HG03039 (cell line): Measurements from ENCODE around the gene SOBP.

Experiments used
- ATAC-seq: cut with Tn5 transposase; IDR thresholded peaks from one replicate; pipeline ENCODE4 v1.9.1; 2021; ENCODE audit warnings: mild to moderate bottlenecking, moderate library complexity; ENCODE audit not compliant: unreplicated experiment

The SOBP gene

DNA sequence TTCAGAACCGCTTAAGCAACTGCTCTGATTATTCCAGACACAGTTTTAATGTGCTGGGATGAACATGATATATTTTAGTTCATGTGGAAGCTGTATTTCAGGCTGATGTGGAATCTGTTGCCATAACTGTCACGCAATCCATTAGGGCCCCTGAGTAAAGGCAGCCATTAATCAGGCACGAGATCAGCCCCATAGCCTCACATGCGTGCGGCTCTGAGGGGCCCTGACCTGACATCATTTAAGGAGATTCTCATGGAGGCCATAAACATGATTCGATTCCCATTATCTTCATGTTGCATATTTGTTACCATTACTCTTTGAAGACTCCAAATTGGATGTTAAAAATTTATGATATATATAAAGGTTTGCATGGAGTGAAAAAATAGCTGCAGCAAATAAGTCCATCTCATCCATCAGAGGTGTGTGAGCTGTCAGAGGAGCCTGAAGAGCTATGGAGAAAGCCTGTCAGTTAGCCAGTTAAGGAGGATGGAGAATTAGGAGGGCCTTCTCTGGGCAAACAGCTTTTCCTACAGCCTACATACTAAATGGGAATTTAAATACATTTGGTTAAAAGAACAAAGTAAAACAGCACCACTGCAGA is 89.6 kb downstream of the SOBP start:
- ATAC-seq = no peak

- ATAC-seq = no peak
These were observed 92.2 kb downstream of the SOBP start for GRCh38 chr6:107582086-107582485.

GRCh38 chr6:107584726-107585125 is 94.8 kb downstream of the SOBP start:
- no peak for ATAC-seq

GRCh38 chr6:107585815-107586435 is 96.0 kb downstream of the SOBP start:
- no peak for ATAC-seq

DNA sequence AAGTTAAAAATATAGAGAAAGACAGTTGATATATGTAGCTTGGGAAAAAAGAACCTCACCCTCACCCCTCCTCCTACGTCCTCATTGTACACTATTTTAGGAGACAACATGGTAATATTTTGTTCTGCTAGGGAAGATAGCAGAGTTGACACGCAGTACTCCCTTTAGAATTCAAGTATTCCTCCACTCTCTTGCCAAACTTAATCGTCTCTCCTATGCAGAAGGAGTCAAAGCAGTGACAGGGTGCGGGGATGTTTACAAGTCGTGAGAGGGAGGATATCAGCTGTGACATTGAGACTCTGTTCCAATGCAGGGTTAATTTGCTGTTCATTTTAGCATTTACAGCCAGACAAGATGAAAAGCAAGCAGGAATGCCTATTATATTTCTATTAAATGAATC is 97.5 kb downstream of the SOBP start:
- no peak for ATAC-seq

DNA sequence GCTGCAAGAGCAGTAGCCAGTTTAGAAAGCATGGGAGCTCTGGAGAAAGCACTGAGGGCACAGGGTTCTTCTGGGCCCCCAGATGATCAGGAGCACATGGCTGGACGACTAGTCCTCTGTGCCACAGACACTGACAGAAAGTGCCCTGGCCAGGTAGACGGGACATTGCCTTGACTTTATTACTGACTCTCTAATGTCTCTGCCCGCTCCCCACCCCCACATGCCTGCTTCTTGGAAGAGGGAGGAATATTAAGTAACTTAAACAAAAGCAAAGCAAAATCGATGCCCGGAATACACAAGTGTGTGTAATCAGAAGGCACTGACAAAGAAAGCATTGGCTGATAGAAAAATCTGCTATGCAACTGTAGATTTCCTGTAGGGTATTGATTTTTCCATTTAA is 99.3 kb downstream of the SOBP start:
- no peak for ATAC-seq

- no peak for ATAC-seq
These were observed 100.0 kb downstream of the SOBP start for GRCh38 chr6:107589934-107590333.

DNA sequence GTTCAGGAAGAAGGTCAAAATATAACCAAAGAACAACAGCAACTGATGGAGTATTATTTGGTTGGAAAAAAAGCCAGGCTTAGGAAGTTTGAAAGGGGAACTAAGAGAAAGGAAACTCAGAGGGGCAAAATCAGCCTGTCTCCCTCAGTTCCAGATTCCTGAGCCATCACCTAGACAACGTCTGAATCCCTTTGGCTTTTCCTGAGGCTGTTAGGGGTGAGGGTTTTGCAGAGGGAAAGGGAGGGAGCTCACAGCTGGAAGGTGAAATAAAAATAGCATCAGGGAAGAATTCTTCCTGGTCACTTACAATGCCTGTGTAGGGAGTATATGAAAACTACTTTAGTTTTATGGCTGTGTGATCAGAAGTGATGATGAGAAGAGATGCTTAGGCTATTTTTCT is 100.5 kb downstream of the SOBP start:
- ATAC-seq = no peak

GRCh38 chr6:107591346-107591745 is 101.4 kb downstream of the SOBP start:
- no peak for ATAC-seq

DNA sequence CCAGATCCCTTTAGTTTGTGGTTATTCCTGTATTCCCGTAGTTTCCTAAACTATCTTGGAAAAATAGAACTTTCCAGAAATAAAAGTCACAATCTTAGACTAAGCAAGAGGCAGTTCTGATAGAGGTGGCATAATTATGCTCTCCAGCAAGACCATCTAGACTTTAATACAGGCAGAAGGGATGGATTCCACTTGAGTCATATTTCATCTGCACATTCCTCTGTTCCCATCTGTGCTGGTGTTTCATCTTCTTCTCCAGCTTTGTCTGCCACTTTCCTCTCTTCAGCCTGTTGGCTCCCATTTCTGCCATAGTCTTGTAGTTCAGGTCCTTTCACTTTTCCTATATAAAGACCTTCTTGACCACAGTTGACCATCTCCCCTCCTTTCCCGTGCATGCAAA is 102.9 kb downstream of the SOBP start:
- no peak for ATAC-seq

DNA sequence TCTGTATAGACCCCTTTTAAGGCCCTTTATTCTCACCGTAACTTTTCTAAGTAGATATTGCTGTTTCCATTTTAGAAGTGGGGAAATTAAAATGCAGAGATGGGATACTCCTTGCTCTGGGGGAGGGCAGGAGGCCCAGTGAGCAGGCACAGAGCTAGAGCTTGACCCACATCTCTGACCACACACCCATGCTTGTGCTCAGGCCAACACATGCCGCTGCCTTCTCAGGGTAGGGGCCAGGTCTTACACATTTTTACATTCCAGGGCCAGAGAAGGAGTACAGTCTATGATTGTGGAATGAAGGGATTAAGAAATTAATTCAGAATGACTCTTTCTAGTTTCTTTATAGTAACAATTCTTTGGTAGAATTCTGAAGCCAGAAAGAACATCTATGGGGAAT is 104.8 kb downstream of the SOBP start:
- no peak for ATAC-seq

GRCh38 chr6:107598091-107598490 is 108.2 kb downstream of the SOBP start:
- no peak for ATAC-seq

DNA sequence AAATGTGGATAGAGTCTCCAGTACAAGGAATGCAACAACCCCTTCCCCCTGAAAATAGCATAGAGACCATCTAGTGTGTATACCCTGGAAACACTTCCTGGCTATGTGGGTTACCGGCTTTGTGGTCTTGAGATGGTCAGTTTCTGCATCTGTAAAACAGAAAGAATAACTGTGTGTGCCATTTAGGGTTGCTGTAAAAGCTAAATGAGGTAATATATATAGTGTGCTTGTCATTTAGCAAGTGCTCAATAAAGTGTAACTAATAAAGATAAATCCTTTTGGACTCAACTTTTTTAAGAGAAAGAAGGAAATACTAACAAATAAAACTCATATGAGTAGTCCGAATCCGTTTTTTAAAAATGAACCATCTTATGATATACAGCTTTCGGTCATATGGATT is 109.1 kb downstream of the SOBP start:
- ATAC-seq = no peak

GRCh38 chr6:107600121-107600520 is 110.2 kb downstream of the SOBP start:
- ATAC-seq = no peak

DNA sequence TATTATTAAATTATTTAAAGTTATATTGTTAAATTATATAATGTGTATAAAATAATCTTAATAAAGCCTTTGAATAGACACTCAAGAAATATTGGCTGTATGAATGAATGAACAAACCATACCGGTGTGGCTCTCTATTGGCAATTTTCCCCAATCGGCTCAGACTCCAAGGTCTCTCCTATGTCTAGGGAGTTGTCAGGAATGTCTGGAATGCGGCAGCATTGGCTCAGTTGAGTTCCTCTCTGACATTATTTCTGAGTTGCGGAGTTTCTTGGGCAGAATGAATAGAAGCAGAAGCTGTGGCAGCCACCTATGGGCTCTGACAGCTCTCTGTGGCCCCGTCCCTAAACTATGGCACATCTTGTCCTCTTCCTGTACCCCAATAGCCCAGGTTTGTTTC is 111.0 kb downstream of the SOBP start:
- ATAC-seq = no peak

DNA sequence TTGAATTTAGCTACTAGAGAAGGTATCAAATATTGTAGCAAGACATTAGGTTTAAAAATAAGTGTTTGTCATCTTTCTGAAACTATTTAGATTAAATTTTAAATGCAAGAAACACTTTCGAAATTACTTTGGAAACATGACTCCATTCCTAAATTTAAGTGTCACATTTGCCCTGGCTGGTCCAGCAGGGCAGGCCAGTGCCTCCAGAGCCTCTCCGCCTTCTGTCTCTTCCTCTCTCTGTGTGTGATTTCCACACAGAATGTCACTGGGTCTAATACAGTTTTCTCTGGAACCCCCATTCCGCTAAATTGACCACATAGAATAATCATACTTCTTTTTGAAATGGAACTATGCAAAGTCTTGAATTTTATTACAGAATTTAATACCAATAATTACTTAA is 111.5 kb downstream of the SOBP start:
- ATAC-seq = no peak

DNA sequence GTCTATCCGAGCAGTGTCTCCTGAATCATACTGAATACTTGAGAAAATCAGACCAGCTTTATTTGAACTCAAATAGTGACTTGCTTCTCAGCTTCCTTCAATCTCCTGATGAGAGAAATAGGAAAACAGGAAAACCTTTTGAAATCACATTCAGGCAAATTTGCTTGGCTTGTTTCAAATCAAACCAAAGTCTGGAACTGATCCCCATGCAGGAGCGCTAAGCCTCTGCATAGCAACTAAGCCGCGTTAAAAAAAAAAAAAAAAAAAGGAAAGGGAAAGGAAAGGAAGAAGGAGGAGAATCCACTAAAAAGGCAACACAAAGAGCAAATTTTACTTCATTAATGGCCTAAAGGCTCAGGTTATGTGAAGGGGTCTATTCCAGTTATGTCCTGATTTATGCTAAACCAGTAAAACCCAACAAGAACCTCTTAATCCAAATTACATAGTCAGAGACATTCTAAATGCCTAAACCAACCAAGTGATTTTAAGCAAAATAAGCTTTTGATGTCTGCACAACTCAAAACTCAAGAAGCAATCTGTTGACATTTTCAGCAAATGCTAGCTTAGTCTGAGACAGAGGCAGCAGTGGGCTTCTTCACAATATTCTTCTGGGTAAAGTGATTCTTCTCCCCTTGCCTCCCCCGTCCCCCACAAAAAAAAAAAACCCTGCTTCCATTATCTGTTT is 112.5 kb downstream of the SOBP start:
- ATAC-seq = no peak

- ATAC-seq = no peak
These were observed 113.1 kb downstream of the SOBP start for GRCh38 chr6:107603006-107603370.

DNA sequence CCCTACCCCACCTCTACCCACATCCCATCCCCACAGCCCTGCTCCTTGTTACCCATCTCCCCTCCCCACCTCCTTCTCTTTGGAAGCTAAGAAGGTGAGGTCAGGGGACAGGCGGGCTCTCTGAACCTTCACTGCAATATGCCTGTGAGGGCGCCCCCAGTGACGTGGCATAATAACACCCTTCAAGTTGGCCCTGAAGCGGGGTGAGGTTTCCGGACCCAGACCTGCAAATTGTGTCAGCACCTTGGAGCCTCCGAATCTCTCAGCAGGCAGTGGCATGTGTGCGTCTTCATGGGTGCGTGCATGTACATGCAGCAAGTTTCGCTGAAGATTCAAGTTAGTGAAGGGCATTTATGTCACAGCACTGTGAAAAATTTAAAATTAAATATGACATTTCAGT is 114.6 kb downstream of the SOBP start:
- no peak for ATAC-seq

DNA sequence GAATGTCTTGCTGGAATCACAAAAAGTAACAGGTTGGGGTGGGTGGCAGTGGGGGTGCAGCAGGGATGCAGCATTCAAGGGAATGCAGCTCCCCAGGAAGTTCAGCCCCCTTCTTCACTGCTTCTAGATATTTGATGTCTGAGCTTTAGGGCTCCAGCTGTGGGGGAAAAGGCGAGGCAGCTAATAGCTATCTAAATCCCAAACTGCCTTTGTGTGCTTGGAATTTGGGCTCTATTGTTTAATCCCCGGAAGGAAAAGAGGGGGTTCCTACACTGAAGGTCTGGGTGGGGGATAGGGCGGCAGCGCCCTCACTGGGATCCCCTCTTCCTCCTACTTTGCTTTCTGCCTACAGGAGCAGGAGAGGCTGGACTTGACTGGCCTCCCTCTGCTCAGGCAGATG is 116.5 kb downstream of the SOBP start:
- ATAC-seq = no peak

DNA sequence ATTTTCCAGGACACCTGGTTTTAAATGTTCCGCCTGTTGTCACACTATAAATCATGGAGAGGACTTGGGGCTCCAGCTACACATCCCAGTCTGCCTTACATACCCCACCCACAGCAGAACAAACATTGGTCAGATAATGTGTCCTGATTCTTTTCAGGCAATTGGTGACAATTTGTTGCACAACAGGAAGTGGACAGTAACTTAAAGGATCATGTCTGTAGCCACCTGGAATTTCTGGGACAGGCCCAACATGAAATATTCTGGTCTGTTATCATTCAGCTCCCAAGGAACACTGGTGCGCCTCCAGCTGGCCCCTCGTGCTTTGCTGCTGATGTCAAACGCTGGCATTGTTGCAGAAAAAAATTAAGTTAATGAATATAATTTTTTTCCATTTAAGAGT is 117.2 kb downstream of the SOBP start:
- ATAC-seq = no peak

DNA sequence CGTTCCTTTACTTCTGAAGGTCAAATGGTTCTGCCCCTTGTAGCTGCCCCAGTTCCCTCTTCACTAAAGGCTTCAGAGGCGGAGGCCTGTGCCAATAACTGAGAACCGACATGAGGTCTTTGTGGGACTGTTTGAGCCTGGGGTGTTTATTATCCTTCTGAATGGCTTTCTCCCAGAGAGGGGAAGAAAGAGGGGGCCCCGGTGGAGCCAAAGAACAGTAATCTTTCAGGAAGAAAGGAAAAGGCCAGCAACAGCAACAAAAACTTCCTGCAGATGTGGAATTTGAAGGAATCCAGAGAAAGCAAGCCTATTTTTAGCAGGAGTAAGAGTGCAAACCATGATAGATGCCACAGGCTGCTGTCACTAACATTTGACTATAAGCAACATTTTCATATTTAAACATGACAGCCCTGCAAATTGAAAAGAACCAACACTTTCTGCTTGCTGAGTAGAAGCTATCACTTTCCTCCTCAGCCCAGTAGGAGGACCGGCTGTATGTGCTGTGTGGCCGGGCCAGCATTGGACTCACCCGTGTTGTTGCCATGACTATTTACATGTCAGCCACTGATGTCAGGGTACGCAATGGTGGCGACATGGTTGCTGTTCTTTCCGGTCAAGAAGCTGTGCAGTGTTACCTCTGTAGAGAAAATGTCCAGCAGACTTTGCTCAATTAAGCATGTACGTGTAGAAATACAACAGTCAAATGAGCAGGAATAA is 121.3 kb downstream of the SOBP start:
- ATAC-seq = no peak
